Suprapubic skin (tissue), 4 donors: Measurements from ENCODE around the gene CCK. TPM values are rescaled to one million over a fixed set of nuclear protein-coding genes. Genes with fewer than 3 reads are reported as not detected.

ENCODE experiments used
- DNase-seq, 2 donors: peaks; one replicate each; pipeline ENCODE4 v3.0.0-alpha.2; 2019; ENCODE audit warnings: low spot score in 2 of 2
- H3K27ac ChIP-seq: fragments of 200-600 bp; sonication (generic); one replicate; pipeline ENCODE4 v1.5.1; 2019
- H3K27me3 ChIP-seq: fragments of 200-600 bp; sonication (generic); one replicate; pipeline ENCODE4 v1.5.1; 2019
- H3K36me3 ChIP-seq: fragments of 200-600 bp; sonication (generic); one replicate; pipeline ENCODE4 v1.5.1; 2019
- H3K4me1 ChIP-seq: fragments of 200-600 bp; sonication (generic); one replicate; pipeline ENCODE4 v1.5.1; 2019
- H3K4me3 ChIP-seq: fragments of 200-600 bp; sonication (generic); one replicate; pipeline ENCODE4 v1.5.1; 2019; ENCODE audit warnings: mild to moderate bottlenecking
- H3K9me3 ChIP-seq: fragments of 200-600 bp; sonication (generic); one replicate; pipeline ENCODE4 v1.5.1; 2019
- CTCF ChIP-seq, 2 donors: fragments of 200-600 bp in 1 of 2; fragments of 450-650 bp in 1 of 2; sonication (generic) in 1 of 2; IDR thresholded peaks; one replicate each; pipeline ENCODE4 v1.5.1; 2016 to 2019; ENCODE audit warnings: antibody characterized with exemption in 2 of 2, mild to moderate bottlenecking in 1 of 2, moderate library complexity in 1 of 2
- EP300 ChIP-seq: sonication (generic); formaldehyde crosslinking; IDR thresholded peaks from one replicate; pipeline ENCODE4 v1.6.1; 2017; ENCODE audit warnings: antibody characterized with exemption
- POLR2A ChIP-seq, 2 donors: fragments of 450-650 bp; IDR thresholded peaks; one replicate each; pipeline ENCODE4 v1.6.1; 2017; ENCODE audit warnings: antibody characterized with exemption in 2 of 2, mild to moderate bottlenecking in 2 of 2, moderate library complexity in 2 of 2
- POLR2AphosphoS5 ChIP-seq, 3 donors: sonication (generic); formaldehyde crosslinking; IDR thresholded peaks; one replicate each; pipeline ENCODE4 v1.6.1; 2017; ENCODE audit warnings: antibody characterized with exemption in 3 of 3
- WGBS: methylation state at CpG from one replicate; pipeline ENCODE4 v1.1.5; 2018; 5-methylcytosine and 5-hydroxymethylcytosine counted together
- total RNA-seq, 4 donors: library from RNA; depleted of rRNA; stranded (reverse); fragments of >200 nt; gene quantifications; one replicate each; pipeline ENCODE4 v1.1.0, GENCODE V29; 2016

The CCK gene
- total RNA-seq, 4 donors from 2014 or later = 1.3 TPM; not detected in 3

DNA sequence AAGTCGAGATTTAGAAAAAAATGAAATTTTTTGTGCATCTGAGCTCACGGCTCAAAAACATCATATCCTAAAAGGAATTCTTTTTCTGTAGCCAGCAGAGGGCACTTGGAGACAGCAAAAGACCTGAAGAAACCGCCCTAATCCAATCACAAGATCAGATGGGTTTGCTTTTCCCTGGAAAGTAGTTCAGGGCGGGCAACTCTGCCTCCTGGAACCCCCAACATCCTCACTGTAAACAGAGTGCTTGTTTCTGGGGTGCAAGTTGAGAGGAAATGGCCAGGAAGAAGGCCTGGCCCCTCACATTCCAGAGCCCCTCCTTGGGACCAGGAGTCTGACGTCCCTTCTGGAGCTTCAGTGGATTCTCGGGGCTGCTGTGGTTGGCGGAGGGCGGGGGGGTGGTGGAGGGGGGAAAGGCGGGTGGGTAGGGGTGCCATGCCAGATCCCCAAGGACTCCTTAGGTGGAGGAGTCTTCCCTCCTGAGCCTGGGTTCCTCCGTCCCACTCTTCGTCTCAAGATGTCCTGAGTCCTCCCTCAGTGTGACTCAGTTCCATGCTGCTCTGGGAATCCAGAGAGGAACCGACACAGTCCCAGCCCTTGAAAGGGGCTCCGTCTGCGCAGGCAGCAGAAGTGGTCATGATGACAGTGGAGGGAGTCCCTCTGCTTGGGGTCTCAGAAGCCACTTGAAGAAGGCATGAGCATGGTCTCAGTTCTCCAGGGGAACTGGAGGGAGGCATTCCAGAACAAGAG lies 35.9 kb downstream of the CCK start:
- no peak for DNase-seq
- Histone ChIP-seq H3K27me3 (no peaks in the 10 kb centered on the region), H3K36me3 (no peaks in the 10 kb centered on the region), H3K27ac (no peak overlapping the region), H3K9me3 (peaks cover 3% of the 10 kb centered on the region), H3K4me1 (peaks cover 10% of the 10 kb centered on the region), H3K4me3 (no peak overlapping the region)
- WGBS = 42% methylated on average over 9 of the region's 14 CpGs
- TF ChIP-seq CTCF (IDR thresholded peaks at IDR 0.05) (peak in 1 of 2 donors; percentile 33), POLR2AphosphoS5 (IDR thresholded peaks at IDR 0.05) (no peak)

- no peak for TF ChIP-seq POLR2AphosphoS5 (IDR thresholded peaks at IDR 0.05)
- TF ChIP-seq EP300 = no peak
- TF ChIP-seq CTCF (IDR thresholded peaks at IDR 0.05) = no peak
- TF ChIP-seq POLR2A (IDR thresholded peaks at IDR 0.05) = no peak
- Histone ChIP-seq H3K27me3 (no peaks in the 10 kb centered on the region), H3K4me1 (peaks cover 10% of the 10 kb centered on the region), H3K9me3 (no peaks in the 10 kb centered on the region), H3K27ac (no peak overlapping the region), H3K4me3 (no peak overlapping the region), H3K36me3 (peaks cover 6% of the 10 kb centered on the region)
- WGBS = 27% methylated on average over 5 of the region's 5 CpGs
- no peak for DNase-seq
These were observed 36.6 kb downstream of the CCK start for GRCh38 chr3:42229266-42229941.

- H3K4me1 ChIP-seq = peaks cover 10% of the 10 kb centered on the region
- TF ChIP-seq CTCF (IDR thresholded peaks at IDR 0.05) = no peak
- DNase-seq = no peak
- H3K4me3 ChIP-seq = no peak overlapping the region
- no peaks in the 10 kb centered on the region for H3K9me3 ChIP-seq
- no peaks in the 10 kb centered on the region for H3K27me3 ChIP-seq
- no peak overlapping the region for H3K27ac ChIP-seq
- 32% methylated on average over 5 of the region's 5 CpGs for WGBS
- peaks cover 10% of the 10 kb centered on the region for H3K36me3 ChIP-seq
These were observed 37.2 kb downstream of the CCK start for GRCh38 chr3:42228796-42229195.

DNA sequence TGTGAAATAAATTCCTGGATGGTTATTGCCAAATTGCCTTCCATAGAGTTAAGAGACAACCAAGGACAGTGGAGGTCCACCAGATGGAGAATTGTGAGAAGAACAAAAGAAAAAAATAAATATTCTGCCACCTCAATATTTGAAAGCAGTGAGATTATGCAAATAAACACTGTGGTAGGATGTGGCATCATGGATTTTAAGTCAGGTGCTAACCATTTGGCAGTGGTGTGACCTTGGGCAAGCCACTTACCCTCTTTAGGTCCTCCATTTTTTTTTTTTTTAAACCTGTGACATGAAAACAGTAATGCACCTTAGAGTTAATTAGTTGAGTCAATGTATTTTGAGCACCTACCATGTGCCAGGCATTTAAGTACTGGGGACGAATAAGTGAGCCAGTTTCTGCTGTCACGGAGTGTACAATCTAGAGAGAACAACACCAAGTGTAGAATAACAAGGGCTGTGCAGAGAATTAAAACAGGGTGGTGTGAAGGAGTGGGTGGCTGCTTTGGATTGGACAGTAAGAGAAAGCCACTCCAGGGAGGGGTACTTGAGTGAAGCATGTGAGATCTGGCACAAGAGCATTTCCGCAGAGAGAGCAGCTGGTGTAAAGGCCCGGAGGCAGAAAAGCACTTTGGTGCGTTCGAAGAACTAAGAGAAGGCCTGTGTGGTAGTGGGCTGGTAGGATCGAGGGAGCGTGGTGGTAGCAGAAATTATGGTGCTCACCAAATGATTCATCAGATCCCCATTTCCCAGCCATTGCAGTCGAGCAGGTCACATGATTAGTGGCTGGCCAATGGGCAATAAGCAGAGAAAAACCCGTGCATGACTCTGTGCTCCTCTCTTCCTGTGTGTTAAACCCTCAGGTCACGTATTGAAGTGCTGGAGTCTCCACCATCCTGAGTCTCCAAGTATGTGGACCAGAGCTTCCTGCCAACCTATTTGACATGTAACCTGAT lies 39.2 kb downstream of the CCK start:
- H3K27me3 ChIP-seq = no peaks in the 10 kb centered on the region
- TF ChIP-seq POLR2A (IDR thresholded peaks at IDR 0.05) (no peak), CTCF (IDR thresholded peaks at IDR 0.05) (no peak), EP300 (no peak), POLR2AphosphoS5 (IDR thresholded peaks at IDR 0.05) (no peak)
- H3K36me3 ChIP-seq = peaks cover 31% of the 10 kb centered on the region
- no peaks in the 10 kb centered on the region for H3K9me3 ChIP-seq
- no peak overlapping the region for H3K4me3 ChIP-seq
- H3K4me1 ChIP-seq = peaks cover 10% of the 10 kb centered on the region
- H3K27ac ChIP-seq = no peak overlapping the region
- no peak for DNase-seq
- WGBS = 75% methylated on average over 11 of the region's 11 CpGs
